HG03571 (cell line): ENCODE data around the gene TTC16.

ENCODE experiments used
- ATAC-seq: cut with Tn5 transposase; IDR thresholded peaks from one replicate; pipeline ENCODE4 v1.9.1; 2021; ENCODE audit not compliant: unreplicated experiment

Gene TTC16

DNA sequence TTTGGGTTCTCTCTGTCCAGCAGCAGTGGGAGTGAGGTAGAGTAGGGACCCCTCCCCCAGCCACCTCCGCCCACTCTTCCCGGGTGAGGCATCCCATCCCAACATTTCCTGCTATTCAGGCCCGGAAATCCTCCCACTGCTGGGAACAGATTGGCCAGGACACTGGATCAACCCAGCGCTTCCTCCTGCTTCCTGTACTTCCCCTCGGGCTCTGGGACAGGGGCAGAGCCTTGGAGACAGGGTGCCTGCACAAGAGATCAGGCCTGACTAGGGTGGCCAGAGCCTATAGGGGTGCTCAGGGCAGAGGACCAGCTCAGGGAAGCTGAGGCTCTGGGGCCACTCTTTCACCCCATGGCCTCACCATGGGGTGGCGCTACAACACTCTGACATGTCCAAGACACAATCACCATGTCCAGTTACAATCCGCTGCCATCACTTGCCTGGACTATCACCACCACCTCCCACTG, 48.1 kb downstream of the TTC16 start:
- no peak for ATAC-seq

DNA sequence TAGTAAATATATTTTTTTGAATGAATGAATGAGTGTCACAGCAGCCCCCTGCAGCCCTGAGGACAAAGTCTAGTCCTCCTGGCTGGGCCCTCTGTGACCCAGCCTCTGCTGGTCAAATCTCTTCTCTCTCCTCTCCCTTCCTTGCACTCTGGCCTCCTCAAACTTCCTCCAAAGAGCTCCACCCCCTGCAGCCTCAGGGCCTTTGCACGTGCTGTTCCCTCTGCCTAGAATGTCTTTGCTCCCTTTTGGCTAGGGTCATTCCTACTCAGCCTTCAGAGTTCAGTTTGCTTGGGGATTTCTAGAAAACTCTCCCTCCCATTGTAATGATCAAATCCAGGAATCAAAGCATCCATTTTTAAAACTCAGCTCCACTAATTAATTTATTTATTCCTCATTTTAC, 49.5 kb downstream of the TTC16 start:
- ATAC-seq = no peak

DNA sequence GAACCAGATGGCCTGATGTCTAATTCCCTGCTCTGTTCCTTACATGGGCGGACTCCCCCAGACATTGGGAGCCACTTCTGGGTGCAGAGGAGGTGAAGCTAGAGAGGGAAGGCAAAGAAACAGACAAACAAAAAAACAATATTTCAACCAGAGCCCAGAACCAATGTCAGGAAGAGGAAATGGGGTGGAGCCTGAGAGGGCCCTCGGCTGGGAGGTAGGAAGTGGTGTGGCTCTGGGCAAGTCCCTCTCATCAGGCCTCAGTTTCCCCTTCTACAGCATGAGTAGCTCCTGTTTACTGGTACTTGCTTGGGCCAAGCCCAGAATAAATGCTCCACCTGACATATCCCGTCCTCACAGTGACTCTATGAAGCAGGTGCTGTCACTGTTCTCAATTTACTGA, 51.5 kb downstream of the TTC16 start:
- ATAC-seq = no peak

DNA sequence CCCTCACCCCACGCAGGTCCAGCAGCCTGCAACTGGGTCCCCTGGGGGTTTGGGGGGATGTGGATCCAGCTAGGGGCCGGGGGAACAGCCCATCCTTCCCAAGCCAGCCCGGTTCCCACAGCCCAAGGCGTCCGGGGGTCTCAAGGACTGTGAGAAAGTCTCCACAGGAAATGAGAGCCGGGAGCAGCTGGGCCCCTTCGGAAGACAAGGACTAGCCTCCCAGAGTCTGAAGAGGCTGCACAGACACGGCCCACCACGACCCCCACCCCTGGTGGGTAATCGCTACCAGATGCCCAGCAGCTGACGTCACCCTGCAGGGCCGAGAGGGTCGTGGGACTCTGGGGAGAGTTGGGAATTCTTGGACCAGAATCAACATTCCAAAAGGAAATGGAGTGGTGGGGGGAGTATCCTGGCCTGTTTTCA, 52.0 kb downstream of the TTC16 start:
- no peak for ATAC-seq

DNA sequence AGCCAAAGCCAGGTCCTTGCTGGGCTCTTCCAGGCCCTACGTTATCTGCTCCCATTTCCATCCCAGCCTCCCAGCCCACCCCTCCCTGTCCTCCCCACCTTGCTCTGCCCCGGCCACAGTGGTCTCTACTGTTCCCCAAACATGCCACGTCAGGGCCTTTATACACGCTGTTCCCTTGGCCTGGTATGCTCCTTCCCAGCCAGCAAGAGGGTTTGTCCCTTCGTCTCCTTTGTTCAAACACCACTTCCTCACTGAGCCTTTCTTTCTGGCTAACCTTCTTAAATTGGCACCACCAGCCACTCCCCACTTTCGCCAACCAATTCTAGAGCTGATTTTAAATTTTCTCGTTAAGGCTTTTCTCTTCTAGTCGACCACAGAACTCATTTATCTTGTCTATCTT, 52.8 kb downstream of the TTC16 start:
- ATAC-seq = no peak

DNA sequence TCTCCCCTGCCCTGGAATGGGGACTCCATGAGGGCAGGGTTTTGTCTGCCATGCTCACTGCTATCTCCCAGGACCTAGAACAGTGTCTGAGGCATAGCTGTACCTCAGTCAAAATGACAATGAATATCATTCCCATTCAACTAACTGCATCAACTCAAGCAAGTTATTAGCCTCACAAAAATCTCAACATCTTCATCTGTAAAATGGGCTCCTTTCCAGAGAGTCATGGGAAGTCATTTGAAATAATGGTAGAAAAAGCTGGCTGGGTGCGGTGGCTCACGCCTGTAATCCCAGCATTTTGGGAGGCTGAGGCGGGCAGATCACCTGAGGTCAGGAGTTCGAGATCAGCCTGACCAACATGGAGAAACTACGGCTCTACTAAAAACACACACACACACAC, 53.2 kb downstream of the TTC16 start:
- no peak for ATAC-seq

DNA sequence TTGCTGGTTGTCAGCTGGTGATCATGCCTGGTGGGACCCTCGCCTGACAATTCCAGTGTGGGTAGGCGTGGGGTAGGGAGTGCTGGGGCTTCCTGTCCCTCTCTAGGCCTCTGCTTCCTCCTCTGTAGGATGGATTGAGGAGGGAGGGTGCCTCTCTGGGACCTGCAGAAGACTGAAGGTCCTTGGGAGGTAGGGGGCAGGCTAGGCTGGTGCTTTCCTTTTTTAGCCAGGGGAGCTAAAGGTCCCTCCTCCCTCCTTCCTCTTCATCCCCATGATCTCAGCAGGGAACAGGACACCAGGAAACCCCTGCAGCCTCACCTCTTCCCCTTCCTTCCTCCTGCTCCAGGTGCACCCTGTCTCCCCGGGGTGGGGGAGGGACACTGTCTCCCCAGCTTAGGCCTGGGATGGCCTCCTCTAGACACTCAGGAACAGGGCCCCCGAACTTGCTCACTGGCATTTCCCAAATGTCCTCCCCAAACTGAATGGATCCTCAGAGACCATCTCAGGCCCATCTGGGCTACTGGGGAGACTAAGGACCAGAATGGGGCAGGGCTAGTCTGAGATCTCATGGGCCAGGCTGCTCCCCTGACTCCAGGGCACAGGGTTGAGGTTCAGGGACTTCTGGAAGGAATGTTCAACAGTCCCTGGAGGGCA, 54.2 kb downstream of the TTC16 start:
- no peak for ATAC-seq

DNA sequence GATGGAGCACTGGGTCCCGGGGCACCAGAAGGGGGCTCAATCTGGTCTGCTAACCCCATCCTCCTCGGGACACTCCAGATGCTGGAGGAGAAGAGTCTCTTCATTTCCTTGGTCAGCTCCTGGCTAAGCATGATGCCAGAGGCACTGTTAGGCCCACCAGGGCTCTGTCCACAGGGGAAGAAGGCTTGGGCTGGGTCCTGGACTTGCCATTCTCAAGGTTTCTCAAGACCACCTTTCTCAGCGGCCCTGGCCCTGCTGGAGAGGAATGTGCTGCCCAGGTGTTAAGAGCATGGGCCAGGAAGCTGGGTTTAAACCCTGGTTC, 54.7 kb downstream of the TTC16 start:
- no peak for ATAC-seq

DNA sequence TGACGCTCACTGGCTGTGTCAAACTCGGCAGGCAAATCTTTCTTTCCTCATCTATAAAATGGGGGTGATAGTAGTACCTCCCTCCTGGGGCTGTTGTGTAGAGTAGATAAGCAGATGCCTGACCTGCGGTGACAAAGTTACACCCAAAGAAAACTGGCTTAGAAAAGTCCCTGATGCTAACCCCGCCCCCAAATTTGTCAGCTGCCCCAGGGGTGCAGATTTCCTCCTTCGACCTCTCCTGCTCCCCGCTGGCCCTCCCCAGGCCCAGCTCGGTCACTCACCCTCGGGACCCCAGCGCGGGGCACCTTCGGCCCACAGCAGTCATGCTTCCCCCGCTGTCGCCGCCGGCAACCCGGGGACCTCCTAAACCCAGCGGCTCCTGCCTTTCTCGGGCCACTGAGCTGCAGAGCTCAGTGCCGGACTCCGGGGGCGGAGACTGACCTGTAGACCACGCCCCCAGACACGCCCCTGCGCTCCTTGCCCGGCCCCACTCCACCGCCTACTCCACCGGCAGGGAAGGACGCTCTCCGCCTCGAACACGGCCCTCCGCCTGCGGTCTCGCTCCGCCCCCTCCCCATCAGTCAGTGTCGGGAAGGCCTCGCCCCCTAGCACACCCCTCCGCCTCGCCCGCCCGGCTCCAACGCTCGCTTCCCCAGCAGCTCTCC, 55.2 kb downstream of the TTC16 start:
- peak; percentile 83 for ATAC-seq

DNA sequence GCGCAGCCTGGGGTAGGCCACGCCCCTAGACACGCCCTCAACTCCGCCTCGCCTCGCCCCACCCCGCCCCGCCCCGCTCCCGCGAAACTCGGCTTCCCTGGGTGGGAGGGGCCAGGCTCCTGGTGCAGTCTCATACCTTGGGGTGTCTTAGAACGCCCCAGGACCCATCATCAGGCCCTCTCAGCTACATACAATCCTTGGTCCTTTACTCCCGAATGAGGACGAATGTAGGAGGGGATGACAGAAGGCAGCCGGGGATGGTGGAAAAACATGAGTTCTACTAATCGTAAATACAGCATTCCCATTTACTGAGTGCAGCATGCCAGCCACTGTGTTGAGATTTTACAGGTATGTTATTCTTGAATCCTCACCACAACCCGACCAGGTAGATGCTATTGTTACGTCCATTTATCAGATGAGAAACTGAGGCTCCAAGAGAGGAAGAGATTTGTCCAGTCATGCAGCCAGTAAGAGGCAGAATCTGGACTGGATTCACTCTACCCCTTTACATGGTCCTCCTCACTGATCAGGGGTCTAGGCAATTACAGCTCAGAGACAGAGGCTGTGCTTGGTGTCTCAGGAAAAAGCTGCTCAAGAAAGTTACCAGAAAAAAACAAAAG, 55.8 kb downstream of the TTC16 start:
- ATAC-seq = no peak

DNA sequence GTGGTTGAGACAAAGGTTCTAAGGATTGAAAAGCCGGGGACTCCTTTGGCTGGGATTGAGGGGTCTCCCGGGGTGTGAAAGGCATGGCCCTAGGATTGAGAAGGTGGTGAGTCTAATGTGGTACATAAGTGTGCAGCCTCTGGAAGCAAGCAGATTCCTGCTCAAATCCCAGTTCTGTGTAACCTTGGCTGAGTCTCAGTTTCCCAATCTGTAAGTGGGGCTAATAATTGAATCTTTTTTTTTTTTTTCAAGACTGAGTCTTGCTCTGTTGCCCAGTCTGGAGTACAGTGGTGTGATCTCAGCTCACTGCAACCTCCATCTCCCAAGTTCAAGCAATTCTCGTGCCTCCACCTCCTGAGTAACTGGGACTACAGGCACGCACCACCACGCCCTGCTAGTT, 56.7 kb downstream of the TTC16 start:
- no peak for ATAC-seq

DNA sequence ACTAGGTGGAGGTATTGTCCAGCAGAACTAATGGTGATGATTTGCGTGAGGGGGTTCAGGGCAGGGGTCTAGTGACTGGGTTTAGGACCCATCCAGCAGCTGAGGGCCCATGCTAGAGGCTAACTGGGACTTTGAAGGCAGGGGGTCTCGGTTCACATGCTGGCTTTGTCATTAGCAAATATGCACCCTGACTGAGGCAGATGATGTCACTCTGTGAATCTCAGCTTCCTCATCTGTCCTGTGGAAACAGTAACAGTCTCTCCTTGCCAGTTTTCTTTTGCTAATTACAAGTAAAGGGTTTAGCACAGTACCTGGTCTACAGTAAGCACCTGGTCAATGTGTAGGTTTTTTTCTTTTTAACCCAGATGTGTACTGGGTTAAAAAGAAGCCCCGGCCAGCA, 57.4 kb downstream of the TTC16 start:
- ATAC-seq = no peak

DNA sequence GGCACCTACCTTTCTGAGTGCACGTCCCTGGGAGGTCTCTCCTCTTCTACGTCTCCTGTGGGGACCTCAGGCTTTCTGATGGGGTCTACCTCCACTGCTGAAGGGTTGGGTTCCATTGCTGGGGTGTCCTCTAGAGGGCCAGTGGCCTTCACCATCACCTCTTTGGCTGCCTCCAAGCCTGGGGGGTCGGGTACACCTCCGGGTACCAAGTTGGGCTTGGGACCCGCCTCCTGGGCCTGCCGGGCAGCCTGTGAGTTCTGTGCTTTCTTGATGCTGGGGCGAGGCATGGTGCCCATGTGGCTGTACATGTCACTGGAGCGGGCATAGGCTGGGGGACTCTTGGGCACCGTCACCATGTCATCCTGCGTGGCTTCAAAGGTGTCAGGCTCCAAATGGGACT, 58.1 kb downstream of the TTC16 start:
- no peak for ATAC-seq

DNA sequence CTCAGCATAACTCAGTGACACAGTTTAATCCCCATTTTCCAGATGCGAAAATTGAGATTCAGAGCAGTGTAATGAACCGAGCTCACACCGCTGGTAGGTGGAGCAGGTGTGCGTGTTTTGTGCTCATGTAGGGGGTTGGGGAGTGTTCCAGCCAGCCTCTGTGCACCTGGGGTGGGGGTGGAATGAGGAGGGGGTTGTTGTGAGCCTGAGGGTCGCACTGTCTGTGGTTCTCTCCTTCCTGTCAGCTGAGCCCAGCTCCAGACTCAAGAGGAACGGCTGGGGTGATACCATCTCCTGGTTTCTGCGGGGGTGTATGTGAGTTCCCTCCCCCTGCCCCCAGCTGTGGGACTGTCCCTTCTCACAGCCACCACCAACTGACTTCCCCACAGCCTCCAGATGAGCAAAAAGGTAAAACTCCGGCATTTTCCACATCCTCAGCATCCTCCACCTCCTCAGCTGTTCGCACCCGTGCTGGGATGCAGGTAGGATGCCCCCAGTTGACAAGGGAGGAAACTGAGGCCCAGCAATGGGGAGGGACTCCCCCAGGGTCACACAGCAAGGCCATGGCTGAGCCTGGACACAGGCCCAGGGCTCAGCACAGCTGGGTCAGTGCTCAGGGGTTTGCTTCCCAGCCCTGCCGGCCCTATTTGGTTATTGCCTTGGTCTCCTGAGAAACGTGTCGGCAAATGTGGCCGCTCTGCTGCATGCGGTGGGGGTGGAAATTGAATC, 60.5 kb downstream of the TTC16 start:
- no peak for ATAC-seq

DNA sequence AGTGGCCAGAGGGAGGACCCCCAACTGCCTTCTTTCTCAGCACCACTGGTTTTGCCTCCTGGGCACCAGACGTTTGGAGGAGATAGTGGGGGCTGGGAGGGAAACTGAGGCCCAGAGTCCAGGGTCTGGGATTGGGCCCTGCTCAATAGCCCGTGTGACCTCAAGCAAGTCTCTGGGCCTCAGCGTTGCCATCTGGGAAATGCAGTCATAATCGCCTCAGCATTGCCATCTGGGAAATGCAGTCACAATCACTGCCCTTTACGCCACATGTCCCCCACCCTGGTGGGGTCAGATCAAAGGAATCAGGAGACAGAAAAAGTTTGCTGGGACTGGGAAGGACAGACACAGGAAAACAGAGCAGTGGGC, 61.0 kb downstream of the TTC16 start:
- no peak for ATAC-seq

DNA sequence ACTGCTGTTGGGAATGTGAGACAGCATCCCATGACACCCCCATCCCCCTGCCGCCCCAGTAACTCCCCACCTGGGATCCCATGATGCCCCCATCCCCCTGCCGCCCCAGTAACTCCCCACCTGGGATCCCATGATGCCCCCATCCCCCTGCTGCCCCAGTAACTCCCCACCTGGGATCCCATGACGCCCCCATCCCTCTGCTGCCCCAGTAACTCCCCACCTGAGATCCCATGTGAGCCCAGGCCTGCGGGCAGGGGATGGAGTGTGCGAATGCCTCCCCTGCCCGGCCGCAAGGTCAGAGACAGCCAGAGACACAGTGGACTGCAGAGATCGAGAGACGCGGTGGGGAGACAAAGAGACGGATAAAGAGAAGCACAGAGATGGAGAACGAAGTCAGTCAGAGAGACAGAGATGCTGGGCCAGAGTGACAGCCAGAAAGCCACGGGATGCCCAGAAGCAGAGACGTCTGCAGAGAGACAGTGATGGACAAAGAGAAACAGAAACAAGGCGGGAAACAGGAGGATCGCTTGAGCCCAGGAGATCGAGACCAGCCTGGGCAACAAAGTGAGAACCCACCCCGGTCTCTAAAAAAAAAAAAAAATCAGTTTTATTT, 61.6 kb downstream of the TTC16 start:
- ATAC-seq = no peak

DNA sequence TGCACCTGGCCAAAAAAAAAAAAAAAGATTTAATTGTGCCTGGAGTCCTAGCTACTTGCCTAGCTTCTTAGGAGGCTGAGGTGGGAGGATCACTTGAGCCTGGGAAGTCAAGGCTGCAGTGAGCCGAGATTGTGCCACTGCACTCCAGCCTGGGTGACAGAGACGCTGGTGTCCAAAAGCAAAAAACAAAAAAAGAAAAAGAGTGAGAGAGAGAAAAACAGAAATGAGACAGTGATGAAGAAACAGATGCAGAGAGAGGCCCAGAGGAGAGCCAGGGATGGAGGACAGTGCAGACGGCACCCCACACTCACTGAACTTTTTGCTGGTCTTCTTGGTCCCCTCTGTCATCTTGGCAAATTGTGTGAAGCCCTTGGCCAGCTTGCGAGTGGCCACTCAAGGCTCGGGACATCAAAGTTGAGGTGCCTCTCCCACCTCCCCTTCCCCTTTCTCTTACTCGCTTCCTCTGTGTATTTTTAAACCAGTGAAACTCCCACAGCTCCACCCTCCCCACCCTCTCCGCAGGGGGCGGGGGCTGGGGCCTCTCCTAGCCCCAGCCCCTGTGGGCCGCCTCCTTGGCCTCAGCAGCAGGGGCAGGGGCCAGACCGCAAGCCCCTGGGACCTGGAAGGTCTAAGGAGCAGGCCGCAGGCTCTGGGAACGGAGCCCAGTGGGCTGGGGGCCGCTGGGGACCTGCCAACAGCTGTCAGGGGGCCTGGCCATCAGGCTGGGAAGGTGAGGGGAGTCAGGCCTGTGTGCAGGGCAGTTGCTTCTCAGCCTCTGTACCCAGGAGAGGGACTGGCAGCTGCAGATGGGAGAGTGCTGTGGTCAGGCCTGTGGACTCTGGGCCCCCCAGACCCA, 62.6 kb downstream of the TTC16 start, which contains the start of gene SH2D3C:
SH2D3C (minus strand) TSS at position 387 of the 856 bp plus-strand sequence; CDS start at position 348, 39 bp downstream.
- ATAC-seq = no peak

DNA sequence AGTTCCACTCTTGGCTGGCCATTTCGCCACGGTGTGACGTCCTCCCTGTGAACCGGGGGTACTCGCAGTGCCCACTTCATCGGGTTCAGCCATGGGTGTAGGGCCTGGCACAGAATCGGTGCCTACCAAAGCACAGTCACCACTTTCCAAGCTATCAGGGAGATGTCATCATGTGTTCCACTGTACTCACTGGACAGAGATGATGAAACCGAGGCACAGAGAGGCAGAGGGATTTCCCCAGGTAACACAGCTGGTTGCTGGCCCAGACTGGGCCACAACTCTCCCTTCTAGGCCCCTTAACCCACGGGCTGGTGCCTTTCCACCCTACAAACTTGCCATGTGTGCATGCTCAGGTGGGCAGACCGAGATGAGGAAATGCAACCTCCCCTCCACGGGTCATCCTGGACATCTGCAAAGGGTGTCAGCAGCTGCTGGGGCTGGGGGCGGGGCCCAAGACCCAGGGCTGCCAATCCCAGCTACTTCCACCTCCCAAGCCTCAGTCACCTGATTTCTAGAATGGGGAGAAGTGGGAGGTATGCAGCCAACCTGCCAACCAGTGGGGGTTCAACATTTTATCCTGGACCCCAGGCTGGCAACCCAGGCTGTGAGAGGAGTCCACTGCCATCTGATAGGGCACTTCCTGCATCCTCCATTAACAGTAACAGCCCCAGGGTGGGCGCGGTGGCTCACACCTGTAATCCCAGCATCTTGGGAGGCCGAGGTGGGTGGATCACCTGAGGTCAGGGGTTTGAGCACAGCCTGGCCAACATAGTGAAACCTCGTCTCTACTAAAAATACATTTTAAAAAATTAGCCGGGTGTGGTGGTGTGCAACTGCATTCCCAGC, 63.5 kb downstream of the TTC16 start:
- ATAC-seq = no peak

DNA sequence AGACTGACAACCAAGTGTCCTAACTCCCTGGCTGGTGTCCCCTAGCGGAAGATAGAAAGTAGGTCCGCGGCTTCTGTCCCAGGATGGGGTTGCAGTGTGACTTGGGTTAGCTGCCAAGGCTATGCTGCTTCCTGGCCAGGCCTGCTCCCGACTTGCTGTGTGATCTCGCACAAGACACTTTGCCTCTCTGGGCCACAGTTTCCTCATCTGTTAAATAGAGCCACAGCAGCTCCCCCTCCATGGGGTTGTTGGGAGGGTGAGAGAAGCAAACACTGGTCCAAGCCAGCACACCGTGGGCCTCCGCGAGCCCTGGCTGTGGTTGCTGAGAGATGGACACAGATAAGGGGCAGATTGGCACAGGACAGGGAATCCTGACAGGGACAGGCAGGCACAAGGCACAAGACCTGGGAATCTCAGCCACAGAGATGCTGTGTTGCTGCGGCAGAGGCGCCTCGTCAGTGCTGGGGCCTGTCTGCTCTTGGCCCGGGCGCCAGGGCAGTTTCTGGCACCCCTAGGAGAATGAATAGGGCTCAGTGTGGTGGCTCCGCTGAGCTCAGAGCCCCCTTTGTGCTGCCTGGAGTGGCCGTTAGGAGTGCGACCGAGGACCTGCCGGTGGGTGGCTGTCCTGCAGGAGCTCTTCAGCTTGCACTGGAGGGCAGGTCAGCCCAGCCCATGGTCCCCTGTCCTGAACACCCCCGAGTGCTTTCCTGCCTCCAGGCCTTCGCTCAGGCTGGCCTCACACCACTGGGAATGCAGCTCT, 64.4 kb downstream of the TTC16 start:
- ATAC-seq = no peak
